Ovary (tissue), 9 donors: ENCODE measurements around the gene CNOT6. TPM values are rescaled to one million over a fixed set of nuclear protein-coding genes. Genes with fewer than 3 reads are reported as not detected.

Experiments used
- DNase-seq, 5 donors: peaks; one replicate each; pipeline ENCODE4 v3.0.0-alpha.2; 2019 to 2020
- H3K27ac ChIP-seq, 2 donors: fragments of 200-600 bp; one replicate each; pipeline versions ENCODE4 v1.5.1 to v1.8.0; 2019 to 2022
- H3K27me3 ChIP-seq: fragments of 200-600 bp; one replicate; pipeline ENCODE4 v1.8.0; 2022
- H3K36me3 ChIP-seq: fragments of 200-600 bp; sonication (generic); one replicate; pipeline ENCODE4 v1.5.1; 2019
- H3K4me1 ChIP-seq: one replicate; pipeline ENCODE4 v1.8.1; 2013; ENCODE audit warnings: mild to moderate bottlenecking, moderate library complexity; ENCODE audit not compliant: insufficient read depth
- H3K4me3 ChIP-seq: fragments of 200-600 bp; sonication (generic); one replicate; pipeline ENCODE4 v1.5.1; 2017
- H3K9me3 ChIP-seq, 2 donors: fragments of 200-600 bp in 1 of 2; sonication (generic) in 1 of 2; one replicate each; pipeline versions ENCODE4 v1.5.1 to v1.8.1; 2013 to 2019; ENCODE audit warnings: mild to moderate bottlenecking in 1 of 2, moderate library complexity in 1 of 2
- CTCF ChIP-seq, 3 donors: fragments of 450-650 bp in 2 of 3; fragments of 200-600 bp in 1 of 3; IDR thresholded peaks; one replicate each; pipeline versions ENCODE4 v1.5.1 to v1.8.0; 2016 to 2022; ENCODE audit warnings: antibody characterized with exemption in 3 of 3, mild to moderate bottlenecking in 1 of 3
- EP300 ChIP-seq: sonication (generic); formaldehyde crosslinking; IDR thresholded peaks from one replicate; pipeline ENCODE4 v1.6.1; 2017; ENCODE audit warnings: antibody characterized with exemption
- POLR2A ChIP-seq: fragments of 450-650 bp; IDR thresholded peaks from one replicate; pipeline ENCODE4 v1.6.1; 2017; ENCODE audit warnings: antibody characterized with exemption, mild to moderate bottlenecking, moderate library complexity
- WGBS, 3 donors: extraction: QIAGEN DNeasy Blood & Tissue Kit in 1 of 3; methylation state at CpG; one replicate each; pipeline versions ENCODE4 v1.1.5 to v1.1.7; 2013 to 2017; 5-methylcytosine and 5-hydroxymethylcytosine counted together
- intact Hi-C, 4 donors: fragments of 100-400 bp; cut with DNase I; formaldehyde crosslinking; loops; one replicate each; pipeline versions ENCODE4 v1.11.0 to v1.15.1; 2022 to 2023
- polyA plus RNA-seq, 2 donors: library from polyadenylated mRNA; stranded (reverse); fragments of 200-250 nt in 1 of 2; fragments of 350-450 nt in 1 of 2; fragmentation: Illumina TruSeq in 1 of 2; extraction: RNeasy Lipid Tissue Mini Kit (QIAGEN cat#74804) in 1 of 2; gene quantifications; one replicate each; pipeline ENCODE4 v1.2.3, GENCODE V29; 2013 to 2014
- total RNA-seq, 7 donors: library from RNA; depleted of rRNA in 2 of 7; stranded (reverse); fragments of >200 nt in 2 of 7; fragmentation: NEBNext Ultra II Directional in 3 of 7; extraction: Animal tissue kit (Norgen Biotek cat#: 25700) in 3 of 7; gene quantifications; one replicate each; pipeline versions ENCODE4 v1.1.0 to v1.2.4, GENCODE V29; 2016 to 2023
- donor health status: DM: no; HTN: no; CAD: no; lungs with moderate emphysema.
- donor health status: DM: no; HTN: no; CAD: no.
- donor health status: Bipolar disorder and iron deficiency.
- donor health status: DM: yes; HTN: yes; CAD: no.
- donor health status: DM: no; HTN: no; CAD: no.
- donor health status: DM: yes; HTN: yes; CAD: no.

CNOT6 gene
- total and polyA plus RNA-seq, 9 donors = 10.3 to 24.9 (median 16.4) TPM

- Histone ChIP-seq H3K4me1 (no peaks in the 10 kb centered on the region), H3K27ac (no peak overlapping the region), H3K36me3 (no peaks in the 10 kb centered on the region), H3K4me3 (no peak overlapping the region), H3K9me3 (no peaks in the 10 kb centered on the region), H3K27me3 (no peaks in the 10 kb centered on the region)
- TF ChIP-seq POLR2A = no peak
- TF ChIP-seq EP300 = no peak
- TF ChIP-seq CTCF (IDR thresholded peaks at IDR 0.05) = no peak
- 86 to 94% (median 93%) methylated on average over 9 of the region's 9 CpGs for WGBS, 3 donors
- intact Hi-C loops = no loop called here
- no peak for DNase-seq
These were observed 47.5 kb downstream of the CNOT6 start for GRCh38 chr5:180541710-180542109.

- H3K27ac ChIP-seq = no peak overlapping the region
- no peak overlapping the region for H3K4me3 ChIP-seq
- peaks cover 3% of the 10 kb centered on the region for H3K4me1 ChIP-seq
- DNase-seq = no peak
- no peaks in the 10 kb centered on the region for H3K27me3 ChIP-seq
- WGBS, 3 donors = 96 to 99% (median 99%) methylated on average over 3 of the region's 3 CpGs
- TF ChIP-seq POLR2A (no peak), CTCF (IDR thresholded peaks at IDR 0.05) (no peak), EP300 (no peak)
- no peaks in the 10 kb centered on the region for H3K36me3 ChIP-seq
- H3K9me3 ChIP-seq = no peaks in the 10 kb centered on the region
- intact Hi-C loops = no loop called here
These were observed 51.1 kb downstream of the CNOT6 start for GRCh38 chr5:180545248-180545647.

GRCh38 chr5:180548563-180548962 is 54.4 kb downstream of the CNOT6 start:
- Histone ChIP-seq H3K27me3 (no peaks in the 10 kb centered on the region), H3K4me1 (peaks cover 3% of the 10 kb centered on the region), H3K36me3 (no peaks in the 10 kb centered on the region), H3K4me3 (no peak overlapping the region), H3K9me3 (no peaks in the 10 kb centered on the region), H3K27ac (no peak overlapping the region)
- 41 to 62% (median 47%) methylated on average over 3 of the region's 3 CpGs for WGBS, 3 donors
- intact Hi-C loops = no loop called here
- DNase-seq = no peak
- TF ChIP-seq EP300 = no peak

GRCh38 chr5:180553530-180553929 is 59.4 kb downstream of the CNOT6 start:
- intact Hi-C loops = no loop called here
- no peaks in the 10 kb centered on the region for H3K36me3 ChIP-seq
- peaks cover under 1% of the 10 kb centered on the region for H3K4me1 ChIP-seq
- 76 to 85% (median 76%) methylated on average over 3 of the region's 3 CpGs for WGBS, 3 donors
- H3K27me3 ChIP-seq = no peaks in the 10 kb centered on the region
- DNase-seq = no peak
- TF ChIP-seq EP300 (no peak), CTCF (IDR thresholded peaks at IDR 0.05) (no peak)
- no peaks in the 10 kb centered on the region for H3K9me3 ChIP-seq
- H3K27ac ChIP-seq = no peak overlapping the region
- H3K4me3 ChIP-seq = no peak overlapping the region

- no peaks in the 10 kb centered on the region for H3K4me1 ChIP-seq
- H3K36me3 ChIP-seq = no peaks in the 10 kb centered on the region
- intact Hi-C loops = no loop called here
- TF ChIP-seq CTCF (IDR thresholded peaks at IDR 0.05) (no peak), POLR2A (no peak), EP300 (no peak)
- H3K27me3 ChIP-seq = no peaks in the 10 kb centered on the region
- no peak overlapping the region for H3K27ac ChIP-seq
- WGBS, 3 donors = 71 to 85% (median 73%) methylated on average over 7 of the region's 7 CpGs
- no peak for DNase-seq
- H3K9me3 ChIP-seq = no peaks in the 10 kb centered on the region
- H3K4me3 ChIP-seq = no peak overlapping the region
These were observed 61.2 kb downstream of the CNOT6 start for GRCh38 chr5:180555168-180555921.
